A549 (cell line): ENCODE results near the gene ATP1A2. TPM values are rescaled to one million over a fixed set of nuclear protein-coding genes. Genes with fewer than 3 reads are reported as not detected.
A peak's percentile ranks its signal among the peaks of the same experiment; 100 is the strongest.

Experiments
- ATAC-seq, 2 experiments: fragments of 200-7000 bp in 1 of 2; fragments of >200 bp in 1 of 2; cut with Nextera tagmentation in 1 of 2; cut with Tn5 transposase in 1 of 2; 3 replicates each; pipeline versions ENCODE4 v1.8.0 to v1.9.1; 2018 to 2020; ENCODE audit warnings: mild to moderate bottlenecking in 1 of 2, moderate library complexity in 1 of 2
- CTCF ChIA-PET: fragments of 300-600 bp; sonication (Branson Sonifier 250); formaldehyde crosslinking; extraction: SDS; loops from one replicate; lab custom pipeline; 2021; ENCODE audit warnings: antibody characterized with exemption, inconsistent platforms; lab: Yijun Ruan, JAX
- POLR2A ChIA-PET: fragments of 350-600 bp; formaldehyde crosslinking; extraction: SDS; loops from one replicate; lab custom pipeline; 2021; ENCODE audit warnings: antibody characterized with exemption, inconsistent platforms; lab: Yijun Ruan, JAX
- DNase-seq, 2 experiments: peaks; one replicate each; pipeline versions ENCODE4 v3.0.0 to v3.0.0-alpha.2; 2011 to 2016; ENCODE audit warnings: low read depth in 1 of 2, low spot score in 1 of 2
- FAIRE-seq: peaks from 2 replicates; lab custom pipeline; 2011; peaks lifted over from hg19 to GRCh38; lab: Jason Lieb, UNC
- H3K27ac ChIP-seq, 2 experiments: fragments of >200 bp; sonication (Bioruptor Twin); formaldehyde crosslinking; 3 replicates each; pipeline ENCODE4 v1.5.1; 2016 to 2017
- H3K4me1 ChIP-seq: fragments of >200 bp; sonication (Bioruptor Twin); formaldehyde crosslinking; 3 replicates; pipeline ENCODE4 v1.6.1; 2016
- H3K4me2 ChIP-seq: fragments of >200 bp; sonication (Bioruptor Twin); formaldehyde crosslinking; 3 replicates; pipeline ENCODE4 v1.6.1; 2016
- H3K4me3 ChIP-seq: fragments of >200 bp; sonication (Bioruptor Twin); formaldehyde crosslinking; 3 replicates; pipeline ENCODE4 v1.5.1; 2016
- H3K9me3 ChIP-seq: fragments of >200 bp; sonication (Bioruptor Twin); formaldehyde crosslinking; 3 replicates; pipeline ENCODE4 v1.6.1; 2016
- BHLHE40 ChIP-seq: IDR thresholded peaks from 2 replicates; pipeline ENCODE4 v1.6.1; 2012; ENCODE audit warnings: low read depth, low read length, inconsistent platforms
- CBX8 ChIP-seq: fragments of 200-600 bp; sonication (generic); IDR thresholded peaks from 2 replicates; pipeline ENCODE4 v1.6.1; 2016
- CHD2 ChIP-seq: fragments of 150-350 bp; IDR thresholded peaks from 2 replicates; pipeline ENCODE4 v1.6.1; 2014; ENCODE audit warnings: low read length; ENCODE audit not compliant: partially characterized antibody
- EHF ChIP-seq: fragments of 250-450 bp; sonication (Bioruptor Pico); IDR thresholded peaks from 2 replicates; pipeline ENCODE4 v1.5.0; 2020; ENCODE audit warnings: mild to moderate bottlenecking
- FOSL2 ChIP-seq, 2 experiments: fragments of 450-650 bp in 1 of 2; fragments of >200 bp in 1 of 2; sonication (Bioruptor Twin) in 1 of 2; formaldehyde crosslinking; IDR thresholded peaks; 2 replicates each; pipeline versions ENCODE4 v1.5.0 to v1.6.1; 2016 to 2020; ENCODE audit warnings: mild to moderate bottlenecking in 1 of 2, moderate library complexity in 1 of 2
- HOXB13 ChIP-seq: fragments of 250-450 bp; sonication (Bioruptor Pico); IDR thresholded peaks from 2 replicates; pipeline ENCODE4 v1.5.0; 2020; ENCODE audit warnings: low read depth, mild to moderate bottlenecking, moderate library complexity
- JUNB ChIP-seq: fragments of >200 bp; sonication (Bioruptor Twin); formaldehyde crosslinking; IDR thresholded peaks from 2 replicates; pipeline ENCODE4 v1.6.1; 2016
- MAFK ChIP-seq: fragments of 450-650 bp; IDR thresholded peaks from 2 replicates; pipeline ENCODE4 v1.6.1; 2014; ENCODE audit not compliant: partially characterized antibody
- MAZ ChIP-seq: fragments of 150-350 bp; IDR thresholded peaks from 2 replicates; pipeline ENCODE4 v1.6.1; 2014; ENCODE audit warnings: antibody characterized with exemption, low read depth, low read length, borderline replicate concordance
- NFE2L2 ChIP-seq: fragments of 150-350 bp; conservative IDR thresholded peaks from 2 replicates; pipeline ENCODE4 v1.6.1; 2014; ENCODE audit warnings: low read length
- NPAS2 ChIP-seq: fragments of 250-450 bp; sonication (Bioruptor Pico); IDR thresholded peaks from 2 replicates; pipeline ENCODE4 v1.8.0; 2022; ENCODE audit warnings: mild to moderate bottlenecking, moderate library complexity, borderline replicate concordance
- NR3C1 ChIP-seq: fragments of >200 bp; sonication (Bioruptor Twin); formaldehyde crosslinking; IDR thresholded peaks from 3 replicates; pipeline ENCODE4 v1.6.1; 2017
- POLR2A ChIP-seq: IDR thresholded peaks from 2 replicates; pipeline ENCODE4 v1.6.1; 2012; ENCODE audit warnings: mild to moderate bottlenecking, low read length
- POLR2AphosphoS2 ChIP-seq: conservative IDR thresholded peaks from 2 replicates; pipeline ENCODE4 v1.6.1; 2012; ENCODE audit warnings: low read length, improper control_type of control experiment, inconsistent platforms
- RAD21 ChIP-seq, 2 experiments: fragments of >200 bp in 1 of 2; sonication (Bioruptor Twin) in 1 of 2; formaldehyde crosslinking in 1 of 2; IDR thresholded peaks in 1 of 2; conservative IDR thresholded peaks in 1 of 2; 2 replicates in 1 of 2; 3 replicates in 1 of 2; pipeline ENCODE4 v1.6.1; 2012 to 2018; ENCODE audit warnings: inconsistent platforms in 1 of 2
- RARB ChIP-seq: fragments of 250-450 bp; sonication (Bioruptor Pico); IDR thresholded peaks from 2 replicates; pipeline ENCODE4 v1.8.0; 2021; ENCODE audit warnings: mild to moderate bottlenecking, moderate library complexity
- RFX5 ChIP-seq: fragments of 450-650 bp; IDR thresholded peaks from 2 replicates; pipeline ENCODE4 v1.7.1; 2014; ENCODE audit warnings: antibody characterized with exemption, mild to moderate bottlenecking, moderate library complexity
- RNF2 ChIP-seq: fragments of 200-600 bp; sonication (generic); IDR thresholded peaks from 2 replicates; pipeline ENCODE4 v1.6.1; 2016; ENCODE audit warnings: low read depth, mild to moderate bottlenecking, antibody characterized with exemption, moderate library complexity, borderline replicate concordance
- SMC3 ChIP-seq: fragments of >200 bp; sonication (Bioruptor Twin); formaldehyde crosslinking; IDR thresholded peaks from 3 replicates; pipeline ENCODE4 v1.6.1; 2018; ENCODE audit warnings: inconsistent platforms
- SREBF2 ChIP-seq: fragments of 450-650 bp; IDR thresholded peaks from 2 replicates; pipeline ENCODE4 v1.6.1; 2014; ENCODE audit warnings: mild to moderate bottlenecking, moderate library complexity
- WGBS: methylation state at CpG from one replicate; pipeline ENCODE4 v1.1.6; 2017; ENCODE audit errors: missing lambda C conversion rate; 5-methylcytosine and 5-hydroxymethylcytosine counted together
- polyA plus RNA-seq, 4 experiments: library from polyadenylated mRNA; depleted of rRNA in 3 of 4; stranded (reverse); fragments of >200 nt; fragmentation: RNase III in 1 of 4; extraction: RNeasy Plus Mini Kit Qiagen cat#74134 plus additional on column Dnase treatment in 1 of 4; gene quantifications; 2 replicates in 3 of 4; 3 replicates in 1 of 4; pipeline ENCODE4 v1.2.3, GENCODE V29; 2011 to 2017
- TF ChIP-seq, protein P1 (sequence below): fragments of 150-350 bp; IDR thresholded peaks from 2 replicates; pipeline ENCODE4 v1.6.1; 2014; ENCODE audit warnings: low read depth, mild to moderate bottlenecking, low read length
- TF ChIP-seq, protein P2 (sequence below): fragments of >200 bp; sonication (Bioruptor Twin); formaldehyde crosslinking; IDR thresholded peaks from 2 replicates; pipeline ENCODE4 v1.6.1; 2016
- TF ChIP-seq, protein P3 (sequence below): IDR thresholded peaks from 2 replicates; pipeline ENCODE4 v1.6.1; 2012
- TF ChIP-seq, protein P4 (sequence below): fragments of >200 bp; sonication (Bioruptor Twin); formaldehyde crosslinking; IDR thresholded peaks from 3 replicates; pipeline ENCODE4 v1.6.1; 2016
- TF ChIP-seq, protein P5 (sequence below): IDR thresholded peaks from 2 replicates; pipeline ENCODE4 v1.6.1; 2012; ENCODE audit warnings: low read depth, borderline replicate concordance
- TF ChIP-seq, protein P6 (sequence below): fragments of >200 bp; sonication (Bioruptor Twin); formaldehyde crosslinking; IDR thresholded peaks from 3 replicates; pipeline ENCODE4 v1.5.1; 2016
- TF ChIP-seq, protein P7 (sequence below): fragments of 200-600 bp; sonication (generic); IDR thresholded peaks from 2 replicates; pipeline ENCODE4 v1.6.1; 2016; ENCODE audit warnings: antibody characterized with exemption, mild to moderate bottlenecking, moderate library complexity

ATP1A2 gene
- polyA plus RNA-seq, 2 of the 4 experiments (the other 2 are of a cell fraction), result 0.09 TPM; not detected in 1

DNA sequence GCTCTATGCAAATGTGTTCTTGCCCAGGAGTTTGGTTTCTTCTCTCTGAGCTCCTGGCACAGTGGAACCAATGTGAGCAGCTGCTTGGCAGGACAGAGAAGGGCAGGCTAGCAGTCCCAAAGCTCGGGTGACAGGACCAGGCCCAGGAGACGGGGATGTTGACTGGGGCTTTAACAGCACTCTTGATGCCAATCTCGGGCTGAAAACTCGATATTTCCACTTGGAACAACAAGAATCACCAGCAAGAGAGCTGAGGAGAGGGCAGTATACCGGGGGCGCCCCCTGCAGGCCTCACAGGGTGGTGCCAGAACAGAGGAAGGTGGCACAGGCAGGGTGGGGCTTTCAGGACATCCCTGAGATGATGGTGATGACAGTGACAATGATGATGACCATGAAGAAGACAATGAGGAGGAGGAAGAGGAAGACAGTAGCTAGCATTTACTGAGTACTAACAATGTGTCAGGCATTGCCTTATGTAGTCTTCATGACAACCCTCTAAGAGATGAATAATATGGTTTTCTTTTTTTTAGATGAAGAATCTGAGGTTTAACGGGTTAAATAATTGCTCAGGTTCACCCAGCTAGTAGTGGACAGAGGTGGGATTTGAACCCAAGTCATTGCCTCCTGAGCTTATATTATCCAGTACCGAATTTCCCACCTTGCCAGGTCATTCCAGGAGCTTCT is 36.9 kb upstream of the ATP1A2 start:
- peak; percentile 51 to 88; a peak in 4 of 6 replicates for ATAC-seq
- H3K27ac ChIP-seq, result no peak overlapping the region
- no peak for TF ChIP-seq SREBF2
- TF ChIP-seq, protein P1, sequence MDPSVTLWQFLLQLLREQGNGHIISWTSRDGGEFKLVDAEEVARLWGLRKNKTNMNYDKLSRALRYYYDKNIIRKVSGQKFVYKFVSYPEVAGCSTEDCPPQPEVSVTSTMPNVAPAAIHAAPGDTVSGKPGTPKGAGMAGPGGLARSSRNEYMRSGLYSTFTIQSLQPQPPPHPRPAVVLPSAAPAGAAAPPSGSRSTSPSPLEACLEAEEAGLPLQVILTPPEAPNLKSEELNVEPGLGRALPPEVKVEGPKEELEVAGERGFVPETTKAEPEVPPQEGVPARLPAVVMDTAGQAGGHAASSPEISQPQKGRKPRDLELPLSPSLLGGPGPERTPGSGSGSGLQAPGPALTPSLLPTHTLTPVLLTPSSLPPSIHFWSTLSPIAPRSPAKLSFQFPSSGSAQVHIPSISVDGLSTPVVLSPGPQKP, result no peak
- TF ChIP-seq RAD21 (conservative IDR thresholded peaks at IDR 0.05 in 1 of 2, IDR thresholded peaks at IDR 0.05 in 1 of 2), result peak; percentile 44 to 49
- TF ChIP-seq, protein P2, sequence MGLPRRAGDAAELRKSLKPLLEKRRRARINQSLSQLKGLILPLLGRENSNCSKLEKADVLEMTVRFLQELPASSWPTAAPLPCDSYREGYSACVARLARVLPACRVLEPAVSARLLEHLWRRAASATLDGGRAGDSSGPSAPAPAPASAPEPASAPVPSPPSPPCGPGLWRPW, result no peak
- no peak for TF ChIP-seq BHLHE40
- TF ChIP-seq, protein P3, sequence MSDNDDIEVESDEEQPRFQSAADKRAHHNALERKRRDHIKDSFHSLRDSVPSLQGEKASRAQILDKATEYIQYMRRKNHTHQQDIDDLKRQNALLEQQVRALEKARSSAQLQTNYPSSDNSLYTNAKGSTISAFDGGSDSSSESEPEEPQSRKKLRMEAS, result no peak
- TF ChIP-seq RARB (CRISPR knock-in tag), result no peak
- TF ChIP-seq NR3C1, result no peak
- TF ChIP-seq CHD2, result no peak
- TF ChIP-seq JUNB, result no peak
- TF ChIP-seq RNF2, result no peak
- no peak for TF ChIP-seq RFX5
- peak; percentile 37; the same call in 1 of the 3 replicates for TF ChIP-seq SMC3
- no peak for TF ChIP-seq POLR2AphosphoS2
- no peak for TF ChIP-seq HOXB13 (CRISPR knock-in tag)
- TF ChIP-seq, protein P4, sequence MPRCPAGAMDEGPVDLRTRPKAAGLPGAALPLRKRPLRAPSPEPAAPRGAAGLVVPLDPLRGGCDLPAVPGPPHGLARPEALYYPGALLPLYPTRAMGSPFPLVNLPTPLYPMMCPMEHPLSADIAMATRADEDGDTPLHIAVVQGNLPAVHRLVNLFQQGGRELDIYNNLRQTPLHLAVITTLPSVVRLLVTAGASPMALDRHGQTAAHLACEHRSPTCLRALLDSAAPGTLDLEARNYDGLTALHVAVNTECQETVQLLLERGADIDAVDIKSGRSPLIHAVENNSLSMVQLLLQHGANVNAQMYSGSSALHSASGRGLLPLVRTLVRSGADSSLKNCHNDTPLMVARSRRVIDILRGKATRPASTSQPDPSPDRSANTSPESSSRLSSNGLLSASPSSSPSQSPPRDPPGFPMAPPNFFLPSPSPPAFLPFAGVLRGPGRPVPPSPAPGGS, result no peak
- TF ChIP-seq NFE2L2, result no peak
- no peak for TF ChIP-seq FOSL2 (IDR thresholded peaks at IDR 0.05)
- no peak for TF ChIP-seq FOSL2 (CRISPR knock-in tag; IDR thresholded peaks at IDR 0.05)
- TF ChIP-seq, protein P5, sequence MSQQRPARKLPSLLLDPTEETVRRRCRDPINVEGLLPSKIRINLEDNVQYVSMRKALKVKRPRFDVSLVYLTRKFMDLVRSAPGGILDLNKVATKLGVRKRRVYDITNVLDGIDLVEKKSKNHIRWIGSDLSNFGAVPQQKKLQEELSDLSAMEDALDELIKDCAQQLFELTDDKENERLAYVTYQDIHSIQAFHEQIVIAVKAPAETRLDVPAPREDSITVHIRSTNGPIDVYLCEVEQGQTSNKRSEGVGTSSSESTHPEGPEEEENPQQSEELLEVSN, result no peak
- TF ChIP-seq CBX8, result no peak
- no peak for TF ChIP-seq NPAS2
- TF ChIP-seq, protein P6, sequence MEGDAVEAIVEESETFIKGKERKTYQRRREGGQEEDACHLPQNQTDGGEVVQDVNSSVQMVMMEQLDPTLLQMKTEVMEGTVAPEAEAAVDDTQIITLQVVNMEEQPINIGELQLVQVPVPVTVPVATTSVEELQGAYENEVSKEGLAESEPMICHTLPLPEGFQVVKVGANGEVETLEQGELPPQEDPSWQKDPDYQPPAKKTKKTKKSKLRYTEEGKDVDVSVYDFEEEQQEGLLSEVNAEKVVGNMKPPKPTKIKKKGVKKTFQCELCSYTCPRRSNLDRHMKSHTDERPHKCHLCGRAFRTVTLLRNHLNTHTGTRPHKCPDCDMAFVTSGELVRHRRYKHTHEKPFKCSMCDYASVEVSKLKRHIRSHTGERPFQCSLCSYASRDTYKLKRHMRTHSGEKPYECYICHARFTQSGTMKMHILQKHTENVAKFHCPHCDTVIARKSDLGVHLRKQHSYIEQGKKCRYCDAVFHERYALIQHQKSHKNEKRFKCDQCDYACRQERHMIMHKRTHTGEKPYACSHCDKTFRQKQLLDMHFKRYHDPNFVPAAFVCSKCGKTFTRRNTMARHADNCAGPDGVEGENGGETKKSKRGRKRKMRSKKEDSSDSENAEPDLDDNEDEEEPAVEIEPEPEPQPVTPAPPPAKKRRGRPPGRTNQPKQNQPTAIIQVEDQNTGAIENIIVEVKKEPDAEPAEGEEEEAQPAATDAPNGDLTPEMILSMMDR, result peak; percentile 54
- TF ChIP-seq, protein P7, sequence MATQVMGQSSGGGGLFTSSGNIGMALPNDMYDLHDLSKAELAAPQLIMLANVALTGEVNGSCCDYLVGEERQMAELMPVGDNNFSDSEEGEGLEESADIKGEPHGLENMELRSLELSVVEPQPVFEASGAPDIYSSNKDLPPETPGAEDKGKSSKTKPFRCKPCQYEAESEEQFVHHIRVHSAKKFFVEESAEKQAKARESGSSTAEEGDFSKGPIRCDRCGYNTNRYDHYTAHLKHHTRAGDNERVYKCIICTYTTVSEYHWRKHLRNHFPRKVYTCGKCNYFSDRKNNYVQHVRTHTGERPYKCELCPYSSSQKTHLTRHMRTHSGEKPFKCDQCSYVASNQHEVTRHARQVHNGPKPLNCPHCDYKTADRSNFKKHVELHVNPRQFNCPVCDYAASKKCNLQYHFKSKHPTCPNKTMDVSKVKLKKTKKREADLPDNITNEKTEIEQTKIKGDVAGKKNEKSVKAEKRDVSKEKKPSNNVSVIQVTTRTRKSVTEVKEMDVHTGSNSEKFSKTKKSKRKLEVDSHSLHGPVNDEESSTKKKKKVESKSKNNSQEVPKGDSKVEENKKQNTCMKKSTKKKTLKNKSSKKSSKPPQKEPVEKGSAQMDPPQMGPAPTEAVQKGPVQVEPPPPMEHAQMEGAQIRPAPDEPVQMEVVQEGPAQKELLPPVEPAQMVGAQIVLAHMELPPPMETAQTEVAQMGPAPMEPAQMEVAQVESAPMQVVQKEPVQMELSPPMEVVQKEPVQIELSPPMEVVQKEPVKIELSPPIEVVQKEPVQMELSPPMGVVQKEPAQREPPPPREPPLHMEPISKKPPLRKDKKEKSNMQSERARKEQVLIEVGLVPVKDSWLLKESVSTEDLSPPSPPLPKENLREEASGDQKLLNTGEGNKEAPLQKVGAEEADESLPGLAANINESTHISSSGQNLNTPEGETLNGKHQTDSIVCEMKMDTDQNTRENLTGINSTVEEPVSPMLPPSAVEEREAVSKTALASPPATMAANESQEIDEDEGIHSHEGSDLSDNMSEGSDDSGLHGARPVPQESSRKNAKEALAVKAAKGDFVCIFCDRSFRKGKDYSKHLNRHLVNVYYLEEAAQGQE, result no peak
- no peak for TF ChIP-seq EHF (CRISPR knock-in tag)
- TF ChIP-seq MAZ, result no peak
- no peak for TF ChIP-seq POLR2A
- TF ChIP-seq MAFK, result no peak
- TF ChIP-seq, all 56 proteins: peak for 3
- CTCF ChIA-PET, result interaction anchor here (0.6 to 30.0 kb wide), 18 partner anchors 5 to 946 kb away, joined by 3 to 409 read pairs (median 4); partner anchors contain the start of genes KCNJ10, KCNJ9 and PIGM
- Histone ChIP-seq H3K4me2 (no peak overlapping the region), H3K9me3 (no peaks in the 10 kb centered on the region), H3K4me1 (no peaks in the 10 kb centered on the region), H3K4me3 (no peak overlapping the region)
- FAIRE-seq (no peak), DNase-seq (peak; percentile 42 to 51)
- POLR2A ChIA-PET, result no interaction called here
- WGBS, result 3% methylated on average over 8 of the region's 8 CpGs
